GM10248 (cell line): ENCODE results near the gene SNX19.

ENCODE experiments used
- CTCF ChIA-PET: fragments of 300-600 bp; sonication (Branson Sonifier 250); formaldehyde crosslinking; extraction: SDS; loops from one replicate; lab custom pipeline; 2021; ENCODE audit warnings: antibody characterized with exemption; lab: Yijun Ruan, JAX
- POLR2A ChIA-PET: fragments of 350-650 bp; sonication (Branson Sonifier 250); formaldehyde crosslinking; extraction: SDS; loops from one replicate; lab custom pipeline; 2020; ENCODE audit warnings: antibody characterized with exemption; lab: Yijun Ruan, JAX
- DNase-seq: peaks from one replicate; pipeline ENCODE4 v3.0.0; 2012; ENCODE audit errors: extremely low spot score
- CTCF ChIP-seq: IDR thresholded peaks from 2 replicates; pipeline ENCODE4 v1.5.1; 2012; ENCODE audit warnings: mild to moderate bottlenecking, low read depth; ENCODE audit errors: extremely low read depth, missing control alignments, control extremely low read depth

SNX19 gene

GRCh38 chr11:130872513-130872912 lies 43.8 kb downstream of the SNX19 start:
- no peak for TF ChIP-seq CTCF
- POLR2A ChIA-PET = no interaction called here
- CTCF ChIA-PET = interaction anchor here (8.5 to 17.6 kb wide), 2 partner anchors 11 to 436 kb away, joined by 77 to 447 read pairs; partner anchors contain the start of gene ADAMTS8
- no peak for DNase-seq

DNA sequence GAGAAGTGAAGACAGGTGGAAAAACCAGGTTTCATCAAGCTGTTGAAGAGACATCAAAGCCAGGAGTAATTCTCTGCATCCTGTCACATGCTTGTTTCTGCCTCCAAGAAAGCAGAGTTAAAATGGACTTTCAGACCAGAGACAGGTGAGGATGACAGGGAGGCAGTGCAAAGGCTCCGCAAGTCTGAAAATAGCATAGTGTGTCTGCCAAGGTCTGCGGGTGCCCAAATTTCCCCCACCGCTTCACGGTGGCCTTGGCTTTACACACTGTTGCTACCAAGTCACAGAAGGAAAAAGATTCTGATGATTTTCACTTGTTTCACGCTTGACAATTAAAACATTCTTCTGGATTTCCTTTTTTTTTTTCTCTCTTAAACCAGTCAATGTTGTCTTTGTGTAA lies 44.2 kb downstream of the SNX19 start:
- DNase-seq = no peak
- no peak for TF ChIP-seq CTCF
- CTCF ChIA-PET = interaction anchor here (8.5 to 17.6 kb wide), 2 partner anchors 10 to 435 kb away, joined by 77 to 447 read pairs; partner anchors contain the start of gene ADAMTS8
- POLR2A ChIA-PET = no interaction called here

- no peak for TF ChIP-seq CTCF
- POLR2A ChIA-PET = no interaction called here
- DNase-seq = no peak
- CTCF ChIA-PET = interaction anchor here (1.4 to 17.6 kb wide), 3 partner anchors 10 to 659 kb away, joined by 4 to 447 read pairs (median 77); partner anchors contain the start of gene ADAMTS8
Measured at GRCh38 chr11:130871616-130872015, 44.7 kb downstream of the SNX19 start.

- DNase-seq = no peak
- CTCF ChIA-PET = interaction anchor here (0.9 to 17.6 kb wide), 6 partner anchors 9 to 432 kb away, joined by 3 to 447 read pairs (median 3); partner anchors contain the start of gene ADAMTS8
- POLR2A ChIA-PET = no interaction called here
- TF ChIP-seq CTCF = no peak
Measured at GRCh38 chr11:130868721-130869390, 47.4 kb downstream of the SNX19 start.

DNA sequence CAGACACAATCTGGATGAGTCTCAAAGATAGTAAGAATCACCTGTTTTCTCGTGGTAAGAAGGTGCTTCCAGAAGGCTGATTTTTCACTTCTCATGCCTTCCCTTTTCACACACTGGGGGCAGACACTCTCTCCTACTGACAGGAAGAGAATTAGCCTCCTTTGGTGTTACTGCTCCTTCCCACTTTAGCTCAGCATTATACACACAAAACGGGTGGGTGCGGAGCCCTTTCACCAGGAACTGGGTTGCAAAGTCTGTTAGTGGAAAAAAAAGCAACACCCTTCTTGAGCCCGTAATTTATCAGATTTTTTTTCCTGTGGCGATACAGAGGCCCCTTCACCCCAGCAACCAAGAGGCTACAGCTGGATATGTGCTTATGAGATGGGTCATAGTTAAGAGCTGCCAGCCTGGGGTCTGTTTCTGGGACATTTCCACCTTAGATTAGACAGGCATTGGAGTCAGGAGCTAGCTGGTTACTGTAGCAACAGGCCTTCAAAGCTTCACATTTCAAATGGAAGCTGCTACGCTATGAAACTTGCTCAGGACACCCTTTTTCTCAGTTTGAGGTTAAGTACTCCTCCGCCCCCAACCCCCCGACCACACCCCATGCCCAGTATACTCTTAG lies 48.1 kb downstream of the SNX19 start:
- DNase-seq = no peak
- CTCF ChIA-PET = interaction anchor here (1.1 to 17.6 kb wide), 5 partner anchors 10 to 431 kb away, joined by 3 to 447 read pairs (median 3); partner anchors contain the start of gene ADAMTS8
- POLR2A ChIA-PET = no interaction called here
- TF ChIP-seq CTCF = no peak

DNA sequence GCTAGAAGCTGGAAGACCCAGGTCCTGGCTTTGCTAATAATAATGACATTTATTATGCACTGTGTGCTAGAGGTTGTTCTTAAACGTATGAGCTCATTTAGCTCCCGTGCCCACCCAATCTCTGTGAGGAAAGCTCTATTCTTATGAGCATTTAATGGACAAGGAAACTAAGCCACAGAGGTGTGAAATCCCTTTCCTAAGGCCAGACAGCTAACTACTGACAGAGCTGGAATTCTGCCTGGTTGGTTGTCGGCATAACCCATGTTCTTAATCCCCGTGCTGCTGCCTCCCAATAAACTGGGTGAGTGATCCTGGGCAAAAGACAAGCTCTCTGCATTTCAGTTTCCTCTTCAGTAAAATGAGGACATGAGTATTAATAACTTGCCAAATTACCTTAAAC lies 49.4 kb downstream of the SNX19 start:
- CTCF ChIA-PET = interaction anchor here (0.9 to 17.6 kb wide), 5 partner anchors 8 to 654 kb away, joined by 3 to 447 read pairs (median 5); partner anchors contain the start of gene ADAMTS8
- no peak for DNase-seq
- no peak for TF ChIP-seq CTCF
- POLR2A ChIA-PET = no interaction called here
